ENCODE results near the gene GPR6. TPM values are rescaled to one million over a fixed set of nuclear protein-coding genes. Genes with fewer than 3 reads are reported as not detected.

The GPR6 gene
- total and polyA plus RNA-seq, 9 of the 15 experiments (the other 6 are each of a cell fraction or from before 2014, with no cell fraction given), result not detected

GRCh38 chr6:109945091-109945490, 33.0 kb upstream of the GPR6 start:
- TF ChIP-seq SUPT5H (IDR thresholded peaks at IDR 0.05) (no peak), ZC3H8 (IDR thresholded peaks at IDR 0.05) (no peak), ZNF121 (CRISPR knock-in tag; conservative IDR thresholded peaks at IDR 0.05) (no peak), DIDO1 (tag; IDR thresholded peaks at IDR 0.05; ENCODE audit: low read depth) (no peak), CEBPZ (IDR thresholded peaks at IDR 0.05; ENCODE audit: borderline replicate concordance, low read depth, low read length) (no peak), PCBP1 (IDR thresholded peaks at IDR 0.05; ENCODE audit: low read depth, low read length, poor library complexity, severe bottlenecking) (no peak), EZH2 (IDR thresholded peaks at IDR 0.05; ENCODE audit: borderline replicate concordance, low read depth, low read length) (no peak), ZNF12 (CRISPR knock-in tag; IDR thresholded peaks at IDR 0.05) (no peak), ZNF253 (CRISPR knock-in tag; conservative IDR thresholded peaks at IDR 0.05) (no peak), ZBTB2 (IDR thresholded peaks at IDR 0.05) (no peak), ZBTB26 (CRISPR knock-in tag; IDR thresholded peaks at IDR 0.05) (no peak), ZNF668 (CRISPR knock-in tag; IDR thresholded peaks at IDR 0.05) (no peak), ETS1 (conservative IDR thresholded peaks at IDR 0.05; ENCODE audit: control insufficient read depth, low read depth, low read length) (no peak), FOS (IDR thresholded peaks at IDR 0.05; ENCODE audit: extremely low read depth, insufficient read length) (no peak), BCOR (IDR thresholded peaks at IDR 0.05) (no peak), DACH1 (IDR thresholded peaks at IDR 0.05; ENCODE audit: partially characterized antibody) (no peak)
- intact Hi-C loops (cut with micrococcal nuclease), result no loop called here
- ChIA-PET CTCF (ENCODE audit: low intra/inter-chr PET ratio) (no interaction called here), POLR2A (no interaction called here)
- Histone ChIP-seq H3K27me3 (ENCODE audit: control insufficient read depth in 2 of 2, insufficient read depth in 2 of 2, low read length in 2 of 2) (peaks cover 4 to 10% of the 10 kb centered on the region in 2 experiments; a peak in 4 of 5 replicates), H3K9ac (ENCODE audit: insufficient read depth in 1 of 2, low read depth in 2 of 2, low read length in 2 of 2) (no peak overlapping the region), H2AFZ (ENCODE audit: low read depth, low read length) (no peak overlapping the region), H3K27ac (ENCODE audit: extremely low read depth, low read depth, low read length) (no peak overlapping the region), H4K20me1 (replicated peaks; ENCODE audit: control insufficient read depth, insufficient read depth, low read length) (no peaks in the 10 kb centered on the region), H3K4me1 (replicated peaks in 1 of 2; ENCODE audit: control insufficient read depth in 2 of 2, insufficient read depth in 2 of 2, low read length in 2 of 2) (no peaks in the 10 kb centered on the region), H3K79me2 (ENCODE audit: control insufficient read depth, insufficient read depth, low read length) (no peaks in the 10 kb centered on the region), H3K4me3 (no peak overlapping the region), H3K9me3 (replicated peaks; ENCODE audit: control insufficient read depth, insufficient read depth, low read depth, low read length) (no peaks in the 10 kb centered on the region), H3K9me1 (ENCODE audit: control insufficient read depth, insufficient read depth, low read length) (no peaks in the 10 kb centered on the region), H3K36me3 (ENCODE audit: control insufficient read depth, insufficient read depth, low read length) (no peaks in the 10 kb centered on the region), H3K4me2 (ENCODE audit: insufficient read depth, low read length) (no peak overlapping the region)
- in situ Hi-C loops (cut with MboI), result no loop called here
- BruUV-seq (replicated peaks), result no TSS peak
- no peak for ATAC-seq
- DNase-seq (ENCODE audit: extremely low read depth in 1 of 4, low spot score in 3 of 4), result no peak
- no peak for FAIRE-seq
